ENCODE measurements around the gene HS6ST2.

The HS6ST2 gene

DNA sequence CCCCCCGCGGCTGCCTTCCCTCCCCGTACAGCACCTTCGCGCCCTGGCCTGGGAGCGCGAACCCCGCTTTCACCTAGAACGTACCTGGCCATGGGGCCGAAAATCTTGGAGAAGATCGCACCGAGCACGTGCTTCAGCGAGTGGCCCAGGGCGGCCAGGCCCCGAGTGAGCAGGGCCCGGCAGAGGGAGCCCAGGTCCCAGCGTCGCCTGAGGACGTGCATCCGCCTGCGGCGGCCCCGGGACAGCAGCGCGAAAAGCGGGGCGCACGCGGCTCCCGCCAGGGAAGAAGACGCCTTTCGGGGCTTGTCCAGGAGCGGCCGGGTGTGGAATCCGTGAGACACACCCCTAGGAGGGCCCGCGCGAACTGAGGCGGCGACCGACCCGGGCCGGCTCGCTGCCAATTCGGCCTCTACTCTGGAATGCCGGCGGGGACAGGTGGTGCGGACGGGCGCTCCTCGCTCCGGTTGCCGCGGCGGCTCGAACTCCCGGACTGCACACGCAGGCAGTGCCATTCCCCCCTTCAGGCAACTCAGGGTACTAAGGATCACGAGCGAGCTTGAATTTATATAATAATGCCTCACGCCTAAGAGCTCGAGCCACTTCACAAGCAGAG lies at the start of gene HS6ST2:
TSS of gene HS6ST2 (minus strand) at position 539 of the 613 bp plus-strand sequence.
- Histone ChIP-seq H3K27me3 (ENCODE audit: control insufficient read depth, low read length) (no peaks in the 10 kb centered on the region), H3K36me3 (ENCODE audit: control insufficient read depth, low read length) (no peaks in the 10 kb centered on the region), H3K79me2 (ENCODE audit: control insufficient read depth, low read length) (no peaks in the 10 kb centered on the region), H3K4me1 (ENCODE audit: control insufficient read depth, low read length) (no peaks in the 10 kb centered on the region), H3K9me2 (replicated peaks; ENCODE audit: control insufficient read depth, low read length) (no peaks in the 10 kb centered on the region), H4K20me1 (ENCODE audit: control insufficient read depth, insufficient read depth, low read depth, low read length) (no peaks in the 10 kb centered on the region), H3K9me3 (ENCODE audit: control insufficient read depth, insufficient read depth, low read length) (no peaks in the 10 kb centered on the region), H3K27ac (ENCODE audit: low read depth, low read length) (no peak within 1 kb of the TSS), H3F3A (ENCODE audit: control insufficient read depth, insufficient read depth) (no peaks in the 10 kb centered on the region), H3K4me3 (ENCODE audit: low read length) (no peak within 1 kb of the TSS), H3K4me2 (ENCODE audit: low read length) (no peak within 1 kb of the TSS)
- no peak for TF ChIP-seq EZH2phosphoT487 (IDR thresholded peaks at IDR 0.05; ENCODE audit: borderline replicate concordance, low read length)
- TF ChIP-seq, protein P1, sequence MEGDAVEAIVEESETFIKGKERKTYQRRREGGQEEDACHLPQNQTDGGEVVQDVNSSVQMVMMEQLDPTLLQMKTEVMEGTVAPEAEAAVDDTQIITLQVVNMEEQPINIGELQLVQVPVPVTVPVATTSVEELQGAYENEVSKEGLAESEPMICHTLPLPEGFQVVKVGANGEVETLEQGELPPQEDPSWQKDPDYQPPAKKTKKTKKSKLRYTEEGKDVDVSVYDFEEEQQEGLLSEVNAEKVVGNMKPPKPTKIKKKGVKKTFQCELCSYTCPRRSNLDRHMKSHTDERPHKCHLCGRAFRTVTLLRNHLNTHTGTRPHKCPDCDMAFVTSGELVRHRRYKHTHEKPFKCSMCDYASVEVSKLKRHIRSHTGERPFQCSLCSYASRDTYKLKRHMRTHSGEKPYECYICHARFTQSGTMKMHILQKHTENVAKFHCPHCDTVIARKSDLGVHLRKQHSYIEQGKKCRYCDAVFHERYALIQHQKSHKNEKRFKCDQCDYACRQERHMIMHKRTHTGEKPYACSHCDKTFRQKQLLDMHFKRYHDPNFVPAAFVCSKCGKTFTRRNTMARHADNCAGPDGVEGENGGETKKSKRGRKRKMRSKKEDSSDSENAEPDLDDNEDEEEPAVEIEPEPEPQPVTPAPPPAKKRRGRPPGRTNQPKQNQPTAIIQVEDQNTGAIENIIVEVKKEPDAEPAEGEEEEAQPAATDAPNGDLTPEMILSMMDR (IDR thresholded peaks at IDR 0.05; ENCODE audit: low read depth, low read length, poor library complexity, severe bottlenecking): no peak

DNA sequence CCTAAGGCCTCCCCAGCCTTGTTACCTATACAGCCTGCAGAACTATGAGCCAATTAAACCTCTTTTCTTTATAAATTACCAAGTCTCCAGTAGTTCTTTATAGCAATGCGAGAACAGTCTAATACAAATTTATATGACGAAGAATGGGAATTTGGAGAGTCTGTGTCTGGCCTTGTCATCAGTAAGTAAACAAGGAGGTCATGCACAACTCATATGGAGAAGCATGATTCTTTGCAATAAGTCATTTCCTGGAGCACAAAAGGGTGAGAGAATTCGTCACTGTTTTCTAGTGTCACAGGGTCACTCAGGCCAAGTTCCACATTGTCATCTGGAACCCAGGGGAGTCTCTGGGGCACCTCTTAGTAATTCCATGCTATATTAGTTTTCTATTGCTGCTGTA lies 49.0 kb upstream of the HS6ST2 start:
- no peaks in the 10 kb centered on the region for H4K20me1 ChIP-seq (ENCODE audit: control insufficient read depth, insufficient read depth, low read depth, low read length)
- H3K4me3 ChIP-seq (ENCODE audit: low read length): no peak overlapping the region
- H3K27me3 ChIP-seq (ENCODE audit: control insufficient read depth, low read length): no peaks in the 10 kb centered on the region
- H3K9me3 ChIP-seq (ENCODE audit: control insufficient read depth, insufficient read depth, low read length): no peaks in the 10 kb centered on the region
- no peaks in the 10 kb centered on the region for H3F3A ChIP-seq (ENCODE audit: control insufficient read depth, insufficient read depth)
- no peaks in the 10 kb centered on the region for H3K4me1 ChIP-seq (ENCODE audit: control insufficient read depth, low read length)
- TF ChIP-seq, protein P1 (IDR thresholded peaks at IDR 0.05; ENCODE audit: low read depth, low read length, poor library complexity, severe bottlenecking): no peak
- no peak for TF ChIP-seq EZH2phosphoT487 (IDR thresholded peaks at IDR 0.05; ENCODE audit: borderline replicate concordance, low read length)
- H3K4me2 ChIP-seq (ENCODE audit: low read length): no peak overlapping the region
- no peaks in the 10 kb centered on the region for H3K9me2 ChIP-seq (replicated peaks; ENCODE audit: control insufficient read depth, low read length)
- H3K27ac ChIP-seq (ENCODE audit: low read depth, low read length): no peak overlapping the region
- no peaks in the 10 kb centered on the region for H3K79me2 ChIP-seq (ENCODE audit: control insufficient read depth, low read length)
- H3K36me3 ChIP-seq (ENCODE audit: control insufficient read depth, low read length): no peaks in the 10 kb centered on the region

DNA sequence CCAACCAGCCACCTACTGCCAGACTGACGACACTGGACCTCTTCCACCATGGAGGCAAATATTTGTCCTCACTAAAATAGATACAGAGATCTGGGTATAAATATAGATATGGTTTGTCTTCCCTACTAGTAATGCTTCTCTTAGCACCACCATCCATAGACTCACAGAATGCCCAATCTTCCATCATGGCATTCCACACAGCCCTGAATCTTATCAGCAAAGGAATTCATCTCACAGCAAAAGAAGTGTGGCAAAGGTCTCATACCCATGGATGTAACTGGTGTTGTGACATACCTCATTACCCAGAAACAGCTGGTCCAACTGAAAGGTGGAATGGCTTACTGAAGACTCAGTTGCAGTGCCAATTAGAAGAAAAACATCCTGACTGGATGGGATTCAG lies 47.2 kb upstream of the HS6ST2 start:
- no peaks in the 10 kb centered on the region for H4K20me1 ChIP-seq (ENCODE audit: control insufficient read depth, insufficient read depth, low read depth, low read length)
- no peak overlapping the region for H3K4me3 ChIP-seq (ENCODE audit: low read length)
- H3F3A ChIP-seq (ENCODE audit: control insufficient read depth, insufficient read depth): no peaks in the 10 kb centered on the region
- no peaks in the 10 kb centered on the region for H3K9me2 ChIP-seq (replicated peaks; ENCODE audit: control insufficient read depth, low read length)
- TF ChIP-seq, protein P1 (IDR thresholded peaks at IDR 0.05; ENCODE audit: low read depth, low read length, poor library complexity, severe bottlenecking): no peak
- TF ChIP-seq EZH2phosphoT487 (IDR thresholded peaks at IDR 0.05; ENCODE audit: borderline replicate concordance, low read length): no peak
- no peaks in the 10 kb centered on the region for H3K4me1 ChIP-seq (ENCODE audit: control insufficient read depth, low read length)
- H3K36me3 ChIP-seq (ENCODE audit: control insufficient read depth, low read length): no peaks in the 10 kb centered on the region
- H3K79me2 ChIP-seq (ENCODE audit: control insufficient read depth, low read length): no peaks in the 10 kb centered on the region
- no peaks in the 10 kb centered on the region for H3K9me3 ChIP-seq (ENCODE audit: control insufficient read depth, insufficient read depth, low read length)
- H3K27me3 ChIP-seq (ENCODE audit: control insufficient read depth, low read length): no peaks in the 10 kb centered on the region
- H3K4me2 ChIP-seq (ENCODE audit: low read length): no peak overlapping the region
- no peak overlapping the region for H3K27ac ChIP-seq (ENCODE audit: low read depth, low read length)

All from DOHH2 (cell line).